GM12872 (cell line): ENCODE measurements around the gene ACSM3.

Experiments
- TF ChIP-seq, protein P1 (sequence below): IDR thresholded peaks from 3 replicates; pipeline ENCODE4 v1.5.1; 2011; ENCODE audit warnings: low read depth, mild to moderate bottlenecking, low read length, moderate library complexity; ENCODE audit not compliant: insufficient read depth

ACSM3 gene

DNA sequence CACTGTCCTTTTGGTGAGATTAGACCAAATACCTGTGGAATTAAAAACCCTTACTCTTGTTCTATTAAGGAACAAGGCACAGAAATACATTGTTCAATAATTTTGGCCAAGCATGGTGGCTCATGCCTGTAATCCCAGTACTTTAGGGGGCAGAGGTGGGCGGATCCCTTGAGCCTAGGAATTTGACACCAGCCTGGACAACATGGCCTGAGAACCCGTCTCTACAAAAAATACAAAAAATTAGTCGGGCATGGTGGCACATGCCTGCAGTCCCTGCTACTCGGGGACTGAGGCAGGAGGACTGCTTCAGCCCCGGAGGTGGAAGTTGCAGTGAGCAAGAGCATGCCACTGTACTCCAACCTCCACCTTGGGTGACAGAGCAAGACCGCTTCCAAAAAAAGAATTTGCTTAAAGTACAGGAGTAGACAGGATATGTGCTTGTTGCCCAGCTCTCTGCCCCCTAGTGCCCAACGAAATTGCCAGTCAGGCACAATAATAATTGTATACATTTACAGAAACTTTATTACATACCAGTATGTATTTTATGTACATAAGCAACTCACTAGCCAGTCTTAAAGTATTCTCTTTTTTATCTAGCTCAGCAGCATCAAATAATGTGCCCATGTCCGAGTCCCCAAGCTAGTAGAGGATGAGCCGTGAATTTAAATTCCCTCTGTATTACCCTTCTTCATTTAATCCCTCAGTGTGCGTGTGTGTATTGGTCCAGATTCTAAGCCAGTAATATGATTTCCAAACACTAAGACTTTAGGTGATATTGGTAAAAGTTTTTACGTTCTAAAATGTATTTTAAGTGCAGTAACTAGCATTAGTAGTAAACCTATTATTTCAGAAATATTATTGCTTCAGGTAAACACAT, 23.6 kb upstream of the ACSM3 start:
- TF ChIP-seq, protein P1, sequence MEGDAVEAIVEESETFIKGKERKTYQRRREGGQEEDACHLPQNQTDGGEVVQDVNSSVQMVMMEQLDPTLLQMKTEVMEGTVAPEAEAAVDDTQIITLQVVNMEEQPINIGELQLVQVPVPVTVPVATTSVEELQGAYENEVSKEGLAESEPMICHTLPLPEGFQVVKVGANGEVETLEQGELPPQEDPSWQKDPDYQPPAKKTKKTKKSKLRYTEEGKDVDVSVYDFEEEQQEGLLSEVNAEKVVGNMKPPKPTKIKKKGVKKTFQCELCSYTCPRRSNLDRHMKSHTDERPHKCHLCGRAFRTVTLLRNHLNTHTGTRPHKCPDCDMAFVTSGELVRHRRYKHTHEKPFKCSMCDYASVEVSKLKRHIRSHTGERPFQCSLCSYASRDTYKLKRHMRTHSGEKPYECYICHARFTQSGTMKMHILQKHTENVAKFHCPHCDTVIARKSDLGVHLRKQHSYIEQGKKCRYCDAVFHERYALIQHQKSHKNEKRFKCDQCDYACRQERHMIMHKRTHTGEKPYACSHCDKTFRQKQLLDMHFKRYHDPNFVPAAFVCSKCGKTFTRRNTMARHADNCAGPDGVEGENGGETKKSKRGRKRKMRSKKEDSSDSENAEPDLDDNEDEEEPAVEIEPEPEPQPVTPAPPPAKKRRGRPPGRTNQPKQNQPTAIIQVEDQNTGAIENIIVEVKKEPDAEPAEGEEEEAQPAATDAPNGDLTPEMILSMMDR: peak; percentile 56

DNA sequence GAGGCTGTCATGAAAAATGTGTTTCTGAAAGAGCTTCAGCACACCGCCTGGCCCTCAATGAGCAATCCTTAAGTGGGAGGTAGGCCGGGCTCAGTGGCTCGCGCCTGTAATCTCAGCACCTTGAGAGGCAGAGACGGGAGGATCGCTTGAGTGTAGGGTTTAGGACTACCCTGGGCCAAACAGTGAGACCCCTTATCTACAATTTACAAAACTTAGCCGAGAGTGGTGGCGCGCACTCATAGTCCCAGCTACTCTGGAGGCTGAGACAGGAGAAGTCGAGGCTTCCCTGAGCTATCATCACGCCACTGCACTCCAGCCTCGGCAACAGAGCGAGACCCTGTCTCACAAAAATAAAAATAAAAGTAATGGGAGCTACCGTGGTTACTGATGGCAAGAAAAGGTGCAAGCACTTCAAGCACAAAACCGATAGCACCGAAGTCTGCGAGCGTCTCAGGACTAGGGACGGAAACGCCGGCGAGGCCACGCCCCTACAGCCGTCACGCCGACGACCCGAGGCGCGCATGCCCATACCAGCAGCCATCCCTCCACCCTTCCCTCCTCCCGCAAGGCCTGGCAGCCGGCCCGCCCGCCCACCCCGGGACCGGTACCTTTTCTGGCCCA, 22.8 kb upstream of the ACSM3 start:
- TF ChIP-seq, protein P1: no peak

- TF ChIP-seq, protein P1: 0 out of 3 replicates have a peak, but pooled peaks have one; percentile 21
Observed at GRCh38 chr16:20741554-20742285, 22.1 kb upstream of the ACSM3 start, which contains the start of gene THUMPD1. TSS of gene THUMPD1 (minus strand) at chr16:20741818. CDS start at chr16:20741739, 79 bp downstream.

GRCh38 chr16:20743591-20743990, 20.2 kb upstream of the ACSM3 start:
- TF ChIP-seq, protein P1: no peak

DNA sequence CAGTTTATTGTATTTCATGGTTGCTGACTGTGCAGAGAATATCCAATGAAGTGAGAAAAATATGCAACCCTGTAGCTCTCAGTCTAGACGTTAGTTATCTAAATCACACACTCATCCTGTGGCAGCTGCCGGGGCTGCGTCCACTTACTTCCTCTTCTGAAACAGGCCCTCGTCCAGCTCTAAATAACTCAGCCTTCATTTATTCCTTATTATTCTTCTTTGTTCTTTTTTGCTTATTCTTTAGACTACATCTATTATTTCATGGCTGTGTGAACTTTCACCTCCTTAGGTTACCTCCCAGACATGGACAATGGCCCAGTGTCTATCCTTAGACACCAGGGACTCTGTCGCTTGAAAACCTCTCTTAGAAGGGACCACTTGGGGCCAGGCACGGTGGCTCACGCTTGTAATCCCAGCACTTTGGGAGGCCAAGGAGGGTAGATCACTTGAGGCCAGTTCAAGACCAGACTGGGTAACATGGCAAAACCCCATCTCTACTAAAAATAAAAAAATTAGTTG, 18.8 kb upstream of the ACSM3 start:
- TF ChIP-seq, protein P1: no peak

DNA sequence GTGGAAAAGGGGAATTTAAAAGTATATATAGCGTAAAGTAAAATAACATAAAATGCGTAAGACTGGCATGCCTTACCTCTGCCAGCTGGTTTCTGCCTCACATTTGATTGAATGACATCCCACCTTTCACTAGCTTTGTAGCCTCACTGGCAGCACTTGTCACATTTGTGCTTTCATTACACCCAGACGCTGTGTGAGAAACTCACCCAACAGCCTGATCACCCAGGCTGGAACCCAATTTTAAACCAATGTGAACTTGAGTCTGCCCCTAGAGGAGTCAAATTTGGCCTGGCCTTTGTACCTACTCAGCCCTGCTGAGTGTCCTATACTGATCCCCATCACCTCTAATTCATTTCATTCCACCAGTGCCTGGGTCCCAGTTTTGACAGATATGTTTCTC, 17.4 kb upstream of the ACSM3 start:
- TF ChIP-seq, protein P1: no peak
